Measurements from ENCODE around the gene DTNA.

Gene DTNA

GRCh38 chr18:34817636-34818035, 107.5 kb downstream of the DTNA start:
- H3K4me3 ChIP-seq (ENCODE audit: low read depth, low read length): no peak overlapping the region
- TF ChIP-seq, protein P1, sequence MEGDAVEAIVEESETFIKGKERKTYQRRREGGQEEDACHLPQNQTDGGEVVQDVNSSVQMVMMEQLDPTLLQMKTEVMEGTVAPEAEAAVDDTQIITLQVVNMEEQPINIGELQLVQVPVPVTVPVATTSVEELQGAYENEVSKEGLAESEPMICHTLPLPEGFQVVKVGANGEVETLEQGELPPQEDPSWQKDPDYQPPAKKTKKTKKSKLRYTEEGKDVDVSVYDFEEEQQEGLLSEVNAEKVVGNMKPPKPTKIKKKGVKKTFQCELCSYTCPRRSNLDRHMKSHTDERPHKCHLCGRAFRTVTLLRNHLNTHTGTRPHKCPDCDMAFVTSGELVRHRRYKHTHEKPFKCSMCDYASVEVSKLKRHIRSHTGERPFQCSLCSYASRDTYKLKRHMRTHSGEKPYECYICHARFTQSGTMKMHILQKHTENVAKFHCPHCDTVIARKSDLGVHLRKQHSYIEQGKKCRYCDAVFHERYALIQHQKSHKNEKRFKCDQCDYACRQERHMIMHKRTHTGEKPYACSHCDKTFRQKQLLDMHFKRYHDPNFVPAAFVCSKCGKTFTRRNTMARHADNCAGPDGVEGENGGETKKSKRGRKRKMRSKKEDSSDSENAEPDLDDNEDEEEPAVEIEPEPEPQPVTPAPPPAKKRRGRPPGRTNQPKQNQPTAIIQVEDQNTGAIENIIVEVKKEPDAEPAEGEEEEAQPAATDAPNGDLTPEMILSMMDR (IDR thresholded peaks at IDR 0.05; ENCODE audit: low read depth, low read length): no peak

- H3K4me3 ChIP-seq (ENCODE audit: low read depth, low read length): no peak overlapping the region
- TF ChIP-seq, protein P1 (IDR thresholded peaks at IDR 0.05; ENCODE audit: low read depth, low read length): no peak
Measured at GRCh38 chr18:34818064-34818463, 108.0 kb downstream of the DTNA start.

DNA sequence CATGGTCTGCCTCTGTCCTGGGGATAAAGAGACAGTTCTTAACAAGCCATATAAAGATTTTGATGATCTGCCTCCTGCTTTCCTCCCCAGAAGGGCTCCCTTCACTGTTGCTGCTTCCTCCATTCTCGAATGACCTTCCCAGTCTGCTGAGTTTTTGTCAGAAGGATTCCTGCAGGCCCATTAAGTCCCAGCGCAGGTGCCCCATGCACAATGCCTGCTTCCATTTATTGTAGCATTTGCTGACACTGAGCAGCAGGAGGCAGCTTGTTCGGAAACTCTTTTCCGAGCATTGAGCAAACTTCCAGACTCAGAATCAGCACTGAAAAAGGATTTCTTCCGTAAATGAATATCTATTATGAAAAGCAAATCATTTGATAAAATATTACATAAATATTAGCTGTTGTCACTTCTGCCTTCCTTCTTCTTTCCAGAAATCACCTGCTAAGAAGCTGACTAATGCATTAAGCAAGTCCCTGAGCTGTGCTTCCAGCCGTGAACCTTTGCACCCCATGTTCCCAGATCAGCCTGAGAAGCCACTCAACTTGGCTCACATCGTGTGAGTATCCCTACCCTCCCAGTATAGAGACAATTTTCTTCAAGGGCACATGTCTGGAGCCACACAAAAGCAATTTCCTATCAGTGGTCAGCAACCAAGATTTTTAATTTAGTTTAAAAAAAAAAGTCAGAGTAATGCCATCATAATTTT, 110.4 kb downstream of the DTNA start:
- TF ChIP-seq, protein P1 (IDR thresholded peaks at IDR 0.05; ENCODE audit: low read depth, low read length): no peak
- no peak overlapping the region for H3K4me3 ChIP-seq (ENCODE audit: low read depth, low read length)

- H3K4me3 ChIP-seq (ENCODE audit: low read depth, low read length): no peak overlapping the region
- TF ChIP-seq, protein P1 (IDR thresholded peaks at IDR 0.05; ENCODE audit: low read depth, low read length): no peak
Measured at GRCh38 chr18:34821669-34822210, 111.6 kb downstream of the DTNA start.

DNA sequence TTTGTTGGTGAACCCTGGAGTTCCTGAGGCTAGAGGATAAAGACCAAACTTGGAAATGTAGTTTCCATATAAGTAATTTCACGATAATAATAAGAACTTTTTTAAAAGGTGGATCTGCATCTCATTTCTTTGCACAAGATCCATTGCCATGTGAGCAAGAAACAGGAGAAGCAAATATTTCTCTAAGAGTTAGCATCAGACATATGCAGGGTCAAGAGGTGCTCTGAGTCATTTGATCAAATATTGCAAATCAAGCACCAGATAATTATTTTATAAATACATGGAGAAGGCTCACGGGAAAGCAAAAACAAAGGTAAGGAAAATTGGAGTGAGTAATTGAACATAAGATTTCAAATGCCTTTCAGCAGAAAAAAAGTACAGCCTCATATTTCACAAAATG, 118.0 kb downstream of the DTNA start:
- no peak overlapping the region for H3K4me3 ChIP-seq (ENCODE audit: low read depth, low read length)

GRCh38 chr18:34834897-34835296, 124.8 kb downstream of the DTNA start:
- TF ChIP-seq, protein P1 (IDR thresholded peaks at IDR 0.05; ENCODE audit: low read depth, low read length): no peak

More for the DNA sequence above, 118.0 kb downstream of the DTNA start:
- TF ChIP-seq, protein P1 (IDR thresholded peaks at IDR 0.05; ENCODE audit: low read depth, low read length): no peak

DNA sequence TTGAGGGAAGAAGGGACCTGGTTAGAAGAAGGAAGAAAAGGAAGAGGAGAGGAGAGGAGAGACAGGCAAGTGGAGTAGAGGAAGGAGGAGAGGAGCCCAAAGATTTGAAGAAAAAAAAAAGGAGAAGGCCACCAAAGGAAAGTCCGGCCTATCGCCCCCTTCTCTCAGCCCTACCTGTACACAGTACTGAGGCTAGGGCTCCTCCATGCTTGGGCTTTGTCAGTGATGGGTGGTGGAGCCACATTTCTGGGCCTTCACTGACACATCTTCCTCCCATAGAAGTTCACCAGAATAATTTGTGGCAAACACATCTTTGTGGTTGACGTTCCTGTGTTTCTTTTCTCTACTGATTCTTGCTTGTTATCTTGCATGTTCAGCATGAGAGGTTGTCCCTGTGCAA, 125.4 kb downstream of the DTNA start:
- TF ChIP-seq, protein P1 (IDR thresholded peaks at IDR 0.05; ENCODE audit: low read depth, low read length): no peak
- H3K4me3 ChIP-seq (ENCODE audit: low read depth, low read length): no peak overlapping the region

More at GRCh38 chr18:34834897-34835296, 124.8 kb downstream of the DTNA start:
- no peak overlapping the region for H3K4me3 ChIP-seq (ENCODE audit: low read depth, low read length)

Measured in WI38 (cell line).